ENCODE data around the gene TTLL3.

- TF ChIP-seq CTCF (IDR thresholded peaks at IDR 0.05) (no peak), POLR2A (IDR thresholded peaks at IDR 0.05) (no peak)
Observed at GRCh38 chr3:9846931-9847488, 36.9 kb downstream of the TTLL3 start.
